ENCODE measurements around the gene ANXA8. TPM values are rescaled to one million over a fixed set of nuclear protein-coding genes. Genes with fewer than 3 reads are reported as not detected.

ANXA8 gene
- total RNA-seq, 3 donors from 2014 or later = 0.19 TPM; not detected in 2

GRCh38 chr10:47447209-47447608 is 36.7 kb downstream of the ANXA8 start:
- H3K36me3 ChIP-seq (ENCODE audit: low read depth) = no peaks in the 10 kb centered on the region
- DNase-seq = no peak
- H3K9me3 ChIP-seq = peaks cover 20% of the 10 kb centered on the region
- no peak overlapping the region for H3K4me3 ChIP-seq
- TF ChIP-seq, protein P1, sequence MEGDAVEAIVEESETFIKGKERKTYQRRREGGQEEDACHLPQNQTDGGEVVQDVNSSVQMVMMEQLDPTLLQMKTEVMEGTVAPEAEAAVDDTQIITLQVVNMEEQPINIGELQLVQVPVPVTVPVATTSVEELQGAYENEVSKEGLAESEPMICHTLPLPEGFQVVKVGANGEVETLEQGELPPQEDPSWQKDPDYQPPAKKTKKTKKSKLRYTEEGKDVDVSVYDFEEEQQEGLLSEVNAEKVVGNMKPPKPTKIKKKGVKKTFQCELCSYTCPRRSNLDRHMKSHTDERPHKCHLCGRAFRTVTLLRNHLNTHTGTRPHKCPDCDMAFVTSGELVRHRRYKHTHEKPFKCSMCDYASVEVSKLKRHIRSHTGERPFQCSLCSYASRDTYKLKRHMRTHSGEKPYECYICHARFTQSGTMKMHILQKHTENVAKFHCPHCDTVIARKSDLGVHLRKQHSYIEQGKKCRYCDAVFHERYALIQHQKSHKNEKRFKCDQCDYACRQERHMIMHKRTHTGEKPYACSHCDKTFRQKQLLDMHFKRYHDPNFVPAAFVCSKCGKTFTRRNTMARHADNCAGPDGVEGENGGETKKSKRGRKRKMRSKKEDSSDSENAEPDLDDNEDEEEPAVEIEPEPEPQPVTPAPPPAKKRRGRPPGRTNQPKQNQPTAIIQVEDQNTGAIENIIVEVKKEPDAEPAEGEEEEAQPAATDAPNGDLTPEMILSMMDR (IDR thresholded peaks at IDR 0.05) = no peak
- ATAC-seq = no peak
- intact Hi-C loops (cut with DNase I, micrococcal nuclease) = no loop called here
- H3K4me1 ChIP-seq (ENCODE audit: low read depth) = no peaks in the 10 kb centered on the region

GRCh38 chr10:47445720-47446119 is 38.2 kb downstream of the ANXA8 start:
- no peak overlapping the region for H3K4me3 ChIP-seq
- TF ChIP-seq, protein P1 (IDR thresholded peaks at IDR 0.05) = no peak
- no peaks in the 10 kb centered on the region for H3K36me3 ChIP-seq (ENCODE audit: low read depth)
- H3K9me3 ChIP-seq = peaks cover 20% of the 10 kb centered on the region
- H3K4me1 ChIP-seq (ENCODE audit: low read depth) = no peaks in the 10 kb centered on the region
- intact Hi-C loops (cut with DNase I, micrococcal nuclease) = no loop called here
- no peak for DNase-seq
- ATAC-seq = no peak

GRCh38 chr10:47444047-47444446 is 39.9 kb downstream of the ANXA8 start:
- TF ChIP-seq, protein P1 (IDR thresholded peaks at IDR 0.05) = no peak
- no peaks in the 10 kb centered on the region for H3K36me3 ChIP-seq (ENCODE audit: low read depth)
- ATAC-seq = no peak

GRCh38 chr10:47443145-47443544 is 40.8 kb downstream of the ANXA8 start:
- no peaks in the 10 kb centered on the region for H3K4me1 ChIP-seq (ENCODE audit: low read depth)
- ATAC-seq (no peak), DNase-seq (no peak)
- TF ChIP-seq, protein P1 (IDR thresholded peaks at IDR 0.05) = no peak
- peaks cover 20% of the 10 kb centered on the region for H3K9me3 ChIP-seq
- H3K36me3 ChIP-seq (ENCODE audit: low read depth) = no peaks in the 10 kb centered on the region
- intact Hi-C loops (cut with DNase I, micrococcal nuclease) = no loop called here
- no peak overlapping the region for H3K4me3 ChIP-seq

More at GRCh38 chr10:47444047-47444446, 39.9 kb downstream of the ANXA8 start:
- intact Hi-C loops (cut with DNase I, micrococcal nuclease) = no loop called here
- peaks cover 20% of the 10 kb centered on the region for H3K9me3 ChIP-seq
- H3K4me3 ChIP-seq = no peak overlapping the region
- no peak for DNase-seq
- no peaks in the 10 kb centered on the region for H3K4me1 ChIP-seq (ENCODE audit: low read depth)

- Histone ChIP-seq H3K9me3 (peaks cover 20% of the 10 kb centered on the region), H3K36me3 (ENCODE audit: low read depth) (no peaks in the 10 kb centered on the region), H3K4me3 (no peak overlapping the region), H3K4me1 (ENCODE audit: low read depth) (no peaks in the 10 kb centered on the region)
- ATAC-seq (no peak), DNase-seq (no peak)
- intact Hi-C loops (cut with DNase I, micrococcal nuclease) = no loop called here
- TF ChIP-seq, protein P1 (IDR thresholded peaks at IDR 0.05) = no peak
Observed at GRCh38 chr10:47442351-47442750, 41.6 kb downstream of the ANXA8 start.

GRCh38 chr10:47441938-47442337 is 42.0 kb downstream of the ANXA8 start:
- H3K9me3 ChIP-seq = peaks cover 20% of the 10 kb centered on the region
- no peaks in the 10 kb centered on the region for H3K36me3 ChIP-seq (ENCODE audit: low read depth)
- ATAC-seq (no peak), DNase-seq (no peak)
- no peaks in the 10 kb centered on the region for H3K4me1 ChIP-seq (ENCODE audit: low read depth)
- intact Hi-C loops (cut with DNase I, micrococcal nuclease) = no loop called here
- TF ChIP-seq, protein P1 (IDR thresholded peaks at IDR 0.05) = no peak
- H3K4me3 ChIP-seq = no peak overlapping the region
